22Rv1 (cell line): ENCODE data around the gene PTH2.
A peak's percentile ranks its signal among the peaks of the same experiment; 100 is the strongest.

Experiments used
- H3K27ac ChIP-seq: fragments of 450-650 bp; 2 replicates; pipeline ENCODE4 v1.5.1; 2017
- ZFX ChIP-seq: fragments of 450-650 bp; IDR thresholded peaks from 2 replicates; pipeline ENCODE4 v1.6.1; 2017; ENCODE audit warnings: antibody characterized with exemption, borderline replicate concordance
- TF ChIP-seq, protein P1 (sequence below): fragments of 450-650 bp; IDR thresholded peaks from 2 replicates; pipeline ENCODE4 v1.5.1; 2017; ENCODE audit warnings: mild to moderate bottlenecking

PTH2 gene

DNA sequence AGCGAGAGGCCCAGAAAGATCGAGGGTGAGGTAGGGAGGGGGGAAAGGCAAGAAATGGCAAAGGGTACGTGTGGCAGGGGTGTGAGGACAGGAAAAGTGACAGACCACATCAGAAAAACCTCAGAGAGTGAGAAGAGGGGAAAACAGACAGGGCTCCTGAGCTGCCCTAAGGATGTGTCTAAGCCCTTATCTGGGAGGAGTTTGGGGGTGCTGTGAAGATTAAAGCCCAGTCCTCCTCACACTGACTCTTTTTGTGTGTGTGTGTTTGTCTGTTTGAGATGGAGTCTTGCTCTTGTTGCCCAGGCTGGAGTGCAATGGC, 703 bp upstream of the PTH2 start:
- TF ChIP-seq ZFX: no peak
- TF ChIP-seq, protein P1, sequence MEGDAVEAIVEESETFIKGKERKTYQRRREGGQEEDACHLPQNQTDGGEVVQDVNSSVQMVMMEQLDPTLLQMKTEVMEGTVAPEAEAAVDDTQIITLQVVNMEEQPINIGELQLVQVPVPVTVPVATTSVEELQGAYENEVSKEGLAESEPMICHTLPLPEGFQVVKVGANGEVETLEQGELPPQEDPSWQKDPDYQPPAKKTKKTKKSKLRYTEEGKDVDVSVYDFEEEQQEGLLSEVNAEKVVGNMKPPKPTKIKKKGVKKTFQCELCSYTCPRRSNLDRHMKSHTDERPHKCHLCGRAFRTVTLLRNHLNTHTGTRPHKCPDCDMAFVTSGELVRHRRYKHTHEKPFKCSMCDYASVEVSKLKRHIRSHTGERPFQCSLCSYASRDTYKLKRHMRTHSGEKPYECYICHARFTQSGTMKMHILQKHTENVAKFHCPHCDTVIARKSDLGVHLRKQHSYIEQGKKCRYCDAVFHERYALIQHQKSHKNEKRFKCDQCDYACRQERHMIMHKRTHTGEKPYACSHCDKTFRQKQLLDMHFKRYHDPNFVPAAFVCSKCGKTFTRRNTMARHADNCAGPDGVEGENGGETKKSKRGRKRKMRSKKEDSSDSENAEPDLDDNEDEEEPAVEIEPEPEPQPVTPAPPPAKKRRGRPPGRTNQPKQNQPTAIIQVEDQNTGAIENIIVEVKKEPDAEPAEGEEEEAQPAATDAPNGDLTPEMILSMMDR: no peak

DNA sequence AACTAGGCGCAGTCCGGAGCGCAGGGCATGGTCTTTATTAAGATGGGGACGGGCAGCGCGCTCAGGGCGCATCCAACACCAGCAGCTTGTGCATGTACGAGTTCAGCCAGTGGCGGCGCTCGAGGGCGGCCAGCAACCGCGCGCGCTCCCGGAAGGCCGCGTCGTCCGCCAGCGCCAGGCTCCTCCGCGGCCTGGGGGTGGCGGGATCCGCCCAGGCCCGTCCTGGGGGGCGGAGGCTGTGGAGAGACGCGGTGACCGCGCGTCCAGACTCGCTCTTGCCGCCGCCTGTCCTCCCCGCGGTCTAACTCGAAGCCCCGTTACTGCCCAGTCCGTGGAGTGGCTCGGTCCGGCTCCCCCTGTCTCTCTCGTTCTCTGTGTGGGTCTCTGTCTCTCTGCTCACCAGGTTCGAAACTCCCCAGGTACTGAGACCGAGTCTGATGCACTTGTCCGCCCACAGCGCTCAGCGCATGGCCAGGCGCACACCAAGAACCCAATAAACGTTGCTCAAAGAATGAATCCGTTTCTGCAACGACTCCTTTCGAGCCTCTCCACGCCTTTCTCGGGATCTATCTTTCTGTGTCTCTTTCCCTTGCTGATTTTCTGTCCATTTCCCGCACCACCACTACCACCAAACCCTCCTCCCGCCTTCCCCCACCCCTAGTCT, 702 bp downstream of the PTH2 start:
- TF ChIP-seq, protein P1: peak; percentile 89
- no peak for TF ChIP-seq ZFX
- peak overlapping the region; percentile 85 for H3K27ac ChIP-seq

More for the DNA sequence above, 703 bp upstream of the PTH2 start:
- peak overlapping the region; percentile 85 for H3K27ac ChIP-seq

- TF ChIP-seq, protein P1: no peak
- TF ChIP-seq ZFX: no peak
- H3K27ac ChIP-seq: peak overlapping the region; percentile 52
Observed at GRCh38 chr19:49421878-49422202, 1.4 kb downstream of the PTH2 start.

DNA sequence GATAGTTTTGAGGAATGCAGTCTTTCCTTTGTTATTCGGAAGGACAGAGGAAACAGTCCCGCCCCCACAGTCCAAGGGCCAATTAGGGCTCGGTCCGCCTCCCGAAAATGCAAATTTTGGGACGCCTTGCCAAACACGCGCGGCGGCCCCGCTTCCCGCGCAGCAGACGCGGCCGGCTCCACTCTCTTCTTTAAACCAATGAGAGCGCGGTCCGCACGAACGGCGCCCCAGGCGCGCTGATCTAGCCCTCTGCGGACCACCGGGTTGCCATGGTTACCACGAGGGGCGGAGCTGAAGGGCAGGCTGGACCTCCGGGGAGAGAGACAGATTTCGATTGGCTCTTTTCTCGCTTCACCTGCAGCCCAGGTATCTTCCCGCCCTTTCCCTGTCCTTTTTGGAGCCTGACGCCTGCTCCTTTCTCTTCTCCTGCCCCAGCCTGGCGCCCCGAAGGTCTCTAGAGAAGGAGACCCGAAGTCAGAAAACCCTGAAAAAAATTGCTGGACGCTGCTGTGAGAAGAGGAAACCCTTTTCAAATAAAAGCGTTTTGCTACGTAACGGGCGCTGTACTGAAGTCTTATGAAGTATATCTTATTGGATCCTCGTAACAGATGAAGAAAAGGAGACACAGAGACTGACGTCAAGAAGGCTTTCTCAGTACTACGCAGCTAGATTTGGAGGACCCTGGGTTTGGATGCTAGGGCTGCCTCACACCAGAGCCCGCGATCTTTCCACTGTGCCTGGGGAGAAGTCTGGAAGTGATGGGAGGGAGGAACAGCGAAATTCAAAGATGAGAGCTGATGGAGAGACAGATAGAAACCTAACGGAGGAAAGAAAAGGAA, 2.0 kb downstream of the PTH2 start:
- TF ChIP-seq ZFX: no peak
- TF ChIP-seq, protein P1: no peak
- H3K27ac ChIP-seq: peak overlapping the region; percentile 52

DNA sequence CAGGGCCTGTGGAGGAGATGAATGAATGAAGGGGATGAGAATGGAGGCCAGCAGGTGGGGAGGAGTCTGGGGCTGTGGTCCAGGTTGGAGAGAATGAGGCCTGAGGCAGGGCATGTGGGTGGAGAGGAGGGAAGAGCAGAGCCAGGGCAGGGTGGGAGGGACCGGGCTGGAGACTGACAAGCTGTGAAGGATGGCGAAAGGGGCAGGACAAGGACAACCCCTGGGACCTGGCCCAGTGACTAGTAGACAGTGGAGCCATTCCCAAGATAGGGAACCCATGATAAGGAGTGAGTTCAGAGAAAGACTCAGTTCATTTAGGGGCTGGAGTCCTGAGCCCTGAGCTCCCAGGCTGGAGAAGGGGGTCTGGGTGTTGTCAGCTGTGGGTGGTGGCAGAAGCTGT, 3.0 kb downstream of the PTH2 start:
- peak overlapping the region; percentile 52; the same call in 1 of the 2 replicates for H3K27ac ChIP-seq

DNA sequence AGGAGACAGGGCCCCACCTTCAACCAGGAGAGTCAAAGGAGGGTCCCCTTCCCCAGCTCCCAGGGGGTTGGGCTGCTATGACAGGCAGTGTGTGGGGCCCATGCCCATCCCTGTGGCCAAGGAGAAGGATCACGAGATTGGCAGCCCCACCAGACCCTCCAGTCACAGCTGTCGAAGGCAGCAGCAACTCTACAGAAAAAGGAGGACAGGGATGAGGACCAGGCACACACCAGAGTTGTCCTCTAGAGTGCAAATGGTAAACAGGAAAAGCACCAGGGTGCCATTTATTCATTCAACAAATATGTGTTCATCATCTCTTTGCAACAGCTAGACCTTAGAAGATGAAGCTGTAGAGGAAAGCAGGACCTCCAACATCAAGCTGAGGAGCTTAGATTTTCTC, 4.1 kb downstream of the PTH2 start:
- no peak overlapping the region for H3K27ac ChIP-seq
- TF ChIP-seq, protein P1: no peak
- no peak for TF ChIP-seq ZFX

More for the DNA sequence above, 3.0 kb downstream of the PTH2 start:
- TF ChIP-seq, protein P1: no peak
- TF ChIP-seq ZFX: no peak

GRCh38 chr19:49418511-49418910, 4.7 kb downstream of the PTH2 start:
- no peak overlapping the region for H3K27ac ChIP-seq

More at GRCh38 chr19:49418511-49418910, 4.7 kb downstream of the PTH2 start:
- TF ChIP-seq, protein P1: no peak
- no peak for TF ChIP-seq ZFX
